Fibroblast of the aortic adventitia (primary cell): Measurements from ENCODE around the gene DAW1. TPM values are rescaled to one million over a fixed set of nuclear protein-coding genes. Genes with fewer than 3 reads are reported as not detected.
"Not testable (repeated sequence)": the region's sequence is repeated elsewhere in the genome, so short reads cannot be mapped to it uniquely, and the experiment has no call there.

Experiments used
- DNase-seq: peaks from one replicate; pipeline ENCODE4 v3.0.0-alpha.2; 2010; ENCODE audit warnings: low read depth
- H3K4me3 ChIP-seq: 2 replicates; pipeline ENCODE4 v1.5.1; 2011; ENCODE audit warnings: low read depth, mild to moderate bottlenecking, control low read depth, low read length, moderate library complexity
- CTCF ChIP-seq: IDR thresholded peaks from 2 replicates; pipeline ENCODE4 v1.5.1; 2011; ENCODE audit warnings: mild to moderate bottlenecking, low read length, control low read depth, inconsistent platforms; ENCODE audit not compliant: insufficient read depth
- total RNA-seq: library from RNA; depleted of rRNA; stranded (reverse); fragments of >200 nt; gene quantifications from 2 replicates; pipeline ENCODE4 v1.2.3, GENCODE V29; 2012; ENCODE audit warnings: low replicate concordance

The DAW1 gene
- total RNA-seq, 1 donor: 1.3 TPM

DNA sequence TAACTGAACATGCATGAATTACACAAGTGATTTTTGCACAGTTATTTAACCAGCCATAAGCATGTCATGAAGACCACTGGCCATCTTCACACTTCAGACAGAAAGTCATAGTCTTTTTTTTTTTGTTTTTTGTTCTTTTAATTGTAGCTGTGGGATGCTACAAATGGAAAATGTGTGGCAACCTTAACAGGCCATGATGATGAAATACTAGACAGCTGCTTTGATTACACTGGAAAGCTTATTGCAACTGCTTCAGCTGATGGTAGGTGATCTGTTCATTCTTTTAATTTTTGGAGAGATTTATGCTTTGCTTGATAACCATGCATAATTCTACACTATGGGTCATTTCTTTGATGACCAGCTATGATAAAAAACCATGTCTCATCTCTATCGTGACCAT, 35.6 kb downstream of the DAW1 start:
- DNase-seq: no peak
- TF ChIP-seq CTCF: no peak
- no peak overlapping the region for H3K4me3 ChIP-seq

DNA sequence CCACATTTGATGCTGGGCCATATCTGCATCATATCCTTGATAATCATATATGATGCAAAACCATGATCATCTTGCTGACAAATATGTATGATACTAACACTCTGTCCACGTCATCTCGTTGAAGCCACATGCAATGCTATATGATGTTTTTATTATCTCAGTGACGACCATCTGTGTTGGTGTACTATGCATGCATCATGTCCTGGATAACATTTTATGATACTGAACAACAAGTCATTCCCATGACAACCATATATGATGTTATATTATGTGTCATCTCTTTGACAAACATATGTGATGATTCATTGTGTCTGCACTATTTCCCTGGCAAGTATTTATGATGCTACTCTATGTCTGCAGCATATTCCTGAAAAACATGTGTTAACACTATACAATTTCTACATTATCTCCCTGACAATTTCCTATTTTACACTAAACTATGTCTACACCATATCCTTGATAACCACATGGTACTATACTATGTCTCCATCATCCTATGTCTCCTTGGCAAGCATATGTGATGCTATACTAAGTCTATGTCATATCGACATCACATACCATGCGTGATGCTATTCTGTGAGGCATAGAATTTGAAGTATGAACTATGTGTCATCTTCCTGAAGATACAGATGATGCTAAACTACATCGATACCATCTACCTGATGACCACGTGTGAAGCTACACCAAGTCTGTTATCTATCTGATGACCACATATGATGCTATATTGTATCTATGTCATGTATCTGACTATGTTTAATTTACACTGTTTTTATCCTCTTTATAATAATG, 37.0 kb downstream of the DAW1 start:
- TF ChIP-seq CTCF: no peak
- DNase-seq: peak; percentile 5

GRCh38 chr2:227914362-227914761, 42.9 kb downstream of the DAW1 start:
- DNase-seq: no peak
- no peak overlapping the region for H3K4me3 ChIP-seq
- no peak for TF ChIP-seq CTCF

More for the DNA sequence above, 37.0 kb downstream of the DAW1 start:
- no peak overlapping the region for H3K4me3 ChIP-seq

GRCh38 chr2:227921648-227922047, 50.2 kb downstream of the DAW1 start:
- no peak for DNase-seq
- no peak for TF ChIP-seq CTCF
- no peak overlapping the region for H3K4me3 ChIP-seq

DNA sequence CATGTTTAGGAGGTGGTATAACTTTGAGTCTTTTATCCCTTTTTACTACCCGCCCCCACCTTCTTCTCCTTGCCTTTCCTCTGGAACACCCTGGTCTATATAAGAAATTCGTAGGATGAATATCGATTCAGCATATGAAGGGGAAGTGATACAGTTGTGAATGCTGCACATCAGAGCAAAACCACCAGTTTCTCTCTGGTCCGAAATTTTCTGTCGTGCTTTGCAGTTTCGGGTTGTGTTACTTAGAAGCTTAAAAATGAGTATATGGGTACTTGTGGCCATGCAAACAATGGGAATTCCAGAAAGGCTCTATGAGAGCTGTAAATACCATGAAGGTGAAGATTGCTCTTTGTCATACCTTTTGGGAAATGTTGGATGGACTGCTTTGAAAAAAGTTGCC, 60.6 kb downstream of the DAW1 start:
- no peak overlapping the region for H3K4me3 ChIP-seq
- DNase-seq: no peak
- TF ChIP-seq CTCF: no peak

DNA sequence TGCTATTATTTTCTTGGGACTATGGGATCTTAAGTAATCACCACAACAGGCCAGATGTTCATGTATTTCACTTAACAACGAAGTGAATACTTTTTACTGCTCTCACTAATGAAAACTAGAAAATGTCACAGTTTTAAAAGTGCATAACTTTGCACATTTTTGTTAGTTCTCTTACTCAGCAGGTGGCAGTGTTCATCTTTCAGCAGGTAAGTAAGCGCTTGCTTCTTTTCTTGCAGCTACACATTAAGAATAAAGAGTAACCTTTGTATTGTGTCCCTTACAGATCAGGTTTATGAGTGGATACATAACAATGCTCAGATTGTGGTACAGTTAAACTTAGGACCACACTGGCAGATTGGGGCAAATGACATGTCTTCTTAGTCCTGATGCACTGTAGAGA, 61.0 kb downstream of the DAW1 start:
- no peak for DNase-seq
- H3K4me3 ChIP-seq: no peak overlapping the region
- no peak for TF ChIP-seq CTCF

DNA sequence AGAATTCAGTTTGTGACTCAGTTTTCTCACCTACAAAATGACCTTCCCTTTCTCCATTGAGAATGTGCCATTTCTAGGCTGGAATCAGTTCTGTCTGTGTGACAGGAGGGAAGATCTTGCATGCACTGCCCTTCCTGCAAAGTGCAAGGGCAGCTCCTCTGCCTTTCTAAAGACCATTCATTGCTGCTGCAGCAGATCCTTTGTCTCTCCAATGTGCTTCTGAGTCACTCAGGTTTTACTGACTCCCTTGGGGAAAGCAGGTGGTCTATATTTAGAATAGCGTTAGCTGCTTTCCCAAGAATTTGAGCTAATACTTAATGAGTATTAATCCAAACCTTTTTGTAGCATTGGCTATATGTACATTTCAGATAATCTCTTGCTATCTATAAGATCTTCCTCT, 62.5 kb downstream of the DAW1 start:
- TF ChIP-seq CTCF: no peak
- H3K4me3 ChIP-seq: no peak overlapping the region
- no peak for DNase-seq

GRCh38 chr2:227936249-227936648, 64.8 kb downstream of the DAW1 start:
- DNase-seq, H3K4me3 ChIP-seq: not testable (repeated sequence)
